Measurements from ENCODE around the gene SERPINB8.

The SERPINB8 gene

GRCh38 chr18:64011513-64011912 lies 41.6 kb downstream of the SERPINB8 start:
- no peak for DNase-seq (ENCODE audit: insufficient read length, low spot score)
- TF ChIP-seq, protein P1, sequence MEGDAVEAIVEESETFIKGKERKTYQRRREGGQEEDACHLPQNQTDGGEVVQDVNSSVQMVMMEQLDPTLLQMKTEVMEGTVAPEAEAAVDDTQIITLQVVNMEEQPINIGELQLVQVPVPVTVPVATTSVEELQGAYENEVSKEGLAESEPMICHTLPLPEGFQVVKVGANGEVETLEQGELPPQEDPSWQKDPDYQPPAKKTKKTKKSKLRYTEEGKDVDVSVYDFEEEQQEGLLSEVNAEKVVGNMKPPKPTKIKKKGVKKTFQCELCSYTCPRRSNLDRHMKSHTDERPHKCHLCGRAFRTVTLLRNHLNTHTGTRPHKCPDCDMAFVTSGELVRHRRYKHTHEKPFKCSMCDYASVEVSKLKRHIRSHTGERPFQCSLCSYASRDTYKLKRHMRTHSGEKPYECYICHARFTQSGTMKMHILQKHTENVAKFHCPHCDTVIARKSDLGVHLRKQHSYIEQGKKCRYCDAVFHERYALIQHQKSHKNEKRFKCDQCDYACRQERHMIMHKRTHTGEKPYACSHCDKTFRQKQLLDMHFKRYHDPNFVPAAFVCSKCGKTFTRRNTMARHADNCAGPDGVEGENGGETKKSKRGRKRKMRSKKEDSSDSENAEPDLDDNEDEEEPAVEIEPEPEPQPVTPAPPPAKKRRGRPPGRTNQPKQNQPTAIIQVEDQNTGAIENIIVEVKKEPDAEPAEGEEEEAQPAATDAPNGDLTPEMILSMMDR (IDR thresholded peaks at IDR 0.05; ENCODE audit: insufficient read depth, missing control alignments): no peak
- no peak for FAIRE-seq

GRCh38 chr18:64017870-64018269 lies 48.0 kb downstream of the SERPINB8 start:
- DNase-seq (ENCODE audit: insufficient read length, low spot score) (no peak), FAIRE-seq (peak; percentile 100)
- TF ChIP-seq, protein P1 (IDR thresholded peaks at IDR 0.05; ENCODE audit: insufficient read depth, missing control alignments): peak; percentile 67

- TF ChIP-seq, protein P1 (IDR thresholded peaks at IDR 0.05; ENCODE audit: insufficient read depth, missing control alignments): no peak
- DNase-seq (ENCODE audit: insufficient read length, low spot score) (no peak), FAIRE-seq (no peak)
Observed at GRCh38 chr18:64019922-64020756, 50.3 kb downstream of the SERPINB8 start.

DNA sequence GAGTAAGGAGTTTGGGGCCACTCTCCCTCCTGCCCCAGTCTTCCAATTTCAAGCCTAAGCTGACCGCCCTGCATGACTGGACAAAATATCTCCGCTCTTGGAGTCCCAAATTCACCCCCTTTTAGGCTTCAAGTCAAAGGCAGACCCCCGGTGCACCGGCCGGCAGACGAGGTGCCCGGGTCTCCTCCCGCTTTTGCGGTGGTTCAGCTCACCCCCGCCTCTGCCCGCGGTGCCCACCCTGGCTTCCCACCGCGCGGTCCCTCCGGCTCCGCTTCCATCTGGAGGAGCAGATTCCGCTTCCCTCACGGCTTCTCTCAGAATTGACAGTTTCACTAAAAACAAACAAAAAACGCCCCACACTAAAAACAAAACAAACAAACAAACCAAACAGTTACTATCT lies 56.5 kb downstream of the SERPINB8 start:
- DNase-seq (ENCODE audit: insufficient read length, low spot score): no peak
- no peak for FAIRE-seq
- TF ChIP-seq, protein P1 (IDR thresholded peaks at IDR 0.05; ENCODE audit: insufficient read depth, missing control alignments): no peak

DNA sequence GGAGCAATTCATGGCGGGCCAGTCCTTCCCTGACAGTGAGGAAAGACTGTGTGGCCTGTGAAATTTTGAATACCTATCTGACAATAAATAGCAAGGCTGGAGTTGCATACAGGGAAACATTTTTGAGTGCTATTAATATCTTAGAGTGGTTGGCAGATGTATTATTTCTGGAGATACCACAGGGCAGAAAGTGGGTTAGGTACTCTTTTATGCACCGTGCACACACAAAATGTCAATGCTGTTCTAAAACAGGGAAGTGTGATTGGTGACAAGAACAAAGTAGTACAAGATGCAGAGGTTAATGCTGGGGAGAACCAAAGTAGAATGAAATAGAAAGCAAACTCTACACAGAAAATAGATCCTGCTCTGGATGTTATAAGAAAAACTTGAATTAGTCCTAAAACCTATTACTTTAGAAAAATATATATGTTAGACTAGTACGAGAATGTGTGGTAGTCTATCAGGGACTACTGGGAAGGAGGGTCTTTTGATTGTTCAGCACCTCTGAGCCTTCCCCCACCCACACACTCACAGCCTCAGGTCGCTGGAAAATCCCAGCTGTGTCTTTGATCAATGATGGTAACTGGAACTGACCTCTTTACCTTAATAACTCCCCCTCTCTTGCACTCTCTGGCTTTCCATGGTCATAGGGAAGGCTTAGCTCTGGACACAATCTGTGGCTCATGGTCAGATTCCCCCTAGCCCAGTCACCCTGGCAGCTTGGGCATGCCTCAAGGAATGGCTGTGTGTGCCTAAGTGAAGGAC lies 58.2 kb downstream of the SERPINB8 start:
- peak; percentile 84 for FAIRE-seq
- TF ChIP-seq, protein P1 (IDR thresholded peaks at IDR 0.05; ENCODE audit: insufficient read depth, missing control alignments): no peak
- DNase-seq (ENCODE audit: insufficient read length, low spot score): no peak

DNA sequence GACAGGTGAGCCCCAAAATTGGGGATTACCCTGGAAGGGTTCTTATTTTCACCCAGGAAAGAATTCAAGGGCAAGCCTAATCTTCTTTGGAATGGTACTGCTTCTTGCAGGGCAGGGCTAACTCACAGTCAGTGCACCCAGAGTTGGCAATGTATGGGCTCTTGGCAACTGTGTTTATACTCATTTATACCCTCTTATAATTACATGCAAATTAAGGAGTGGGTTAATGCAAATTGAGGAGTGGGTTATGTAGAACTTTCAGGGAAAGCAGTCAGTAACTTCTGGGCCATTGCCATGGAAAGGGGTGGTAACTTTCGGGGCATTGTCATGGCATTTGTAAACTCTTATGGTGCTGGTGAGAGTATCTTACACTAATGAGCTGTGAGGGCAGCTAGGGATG lies 59.2 kb downstream of the SERPINB8 start:
- TF ChIP-seq, protein P1 (IDR thresholded peaks at IDR 0.05; ENCODE audit: insufficient read depth, missing control alignments): no peak
- FAIRE-seq: no peak
- DNase-seq (ENCODE audit: insufficient read length, low spot score): no peak
